Activated CD8-positive, alpha-beta T cell treated with anti-CD3 and anti-CD28 coated beads for 36 hours (primary cell): ENCODE measurements around the gene RFX3. TPM values are rescaled to one million over a fixed set of nuclear protein-coding genes. Genes with fewer than 3 reads are reported as not detected.

Experiments
- ATAC-seq: fragments of 200-7000 bp; cut with Tn5 transposase; one replicate; pipeline ENCODE4 v1.10.0; 2021; ENCODE audit warnings: mild to moderate bottlenecking, moderate library complexity
- CTCF ChIA-PET: fragments of 350-600 bp; sonication (Branson Sonifier 250); formaldehyde crosslinking; loops from one replicate; lab custom pipeline; 2021; ENCODE audit warnings: antibody characterized with exemption; lab: Charles Lee
- POLR2A ChIA-PET: fragments of 350-600 bp; sonication (Branson Sonifier 250); formaldehyde crosslinking; loops from one replicate; lab custom pipeline; 2021; ENCODE audit warnings: antibody characterized with exemption; lab: Charles Lee
- DNase-seq: peaks from one replicate; pipeline ENCODE4 v3.0.0-alpha.2; 2020
- H3K27ac Mint-ChIP-seq: one replicate; pipeline ENCODE4 v1.8.0; 2021; ENCODE audit warnings: mild to moderate bottlenecking, mixed read lengths
- H3K27me3 Mint-ChIP-seq: one replicate; pipeline ENCODE4 v1.8.0; 2021; ENCODE audit warnings: mixed read lengths
- H3K36me3 Mint-ChIP-seq: one replicate; pipeline ENCODE4 v1.8.0; 2021; ENCODE audit warnings: low read depth, mixed read lengths
- H3K4me1 Mint-ChIP-seq: one replicate; pipeline ENCODE4 v1.8.0; 2021; ENCODE audit warnings: low read depth, mixed read lengths
- H3K4me3 Mint-ChIP-seq: one replicate; pipeline ENCODE4 v1.8.0; 2021; ENCODE audit warnings: mild to moderate bottlenecking, moderate library complexity, mixed read lengths
- H3K9me3 Mint-ChIP-seq: one replicate; pipeline ENCODE4 v1.8.0; 2021; ENCODE audit warnings: mixed read lengths
- CTCF ChIP-seq: fragments of 200-600 bp; IDR thresholded peaks from one replicate; pipeline ENCODE4 v1.8.0; 2022; ENCODE audit warnings: antibody characterized with exemption, mild to moderate bottlenecking
- intact Hi-C: fragments of 100-400 bp; cut with micrococcal nuclease; formaldehyde crosslinking; loops from one replicate; pipeline ENCODE4 v1.10.0; 2022
- total RNA-seq, 2 experiments: library from RNA; stranded (reverse); gene quantifications; one replicate each; pipeline ENCODE4 v1.2.3, GENCODE V29; 2021

Gene RFX3
- total RNA-seq, 2 experiments from 2014 or later = 10.3 to 12.3 TPM

- peaks cover 53% of the 10 kb centered on the region for H3K4me1 Mint-ChIP-seq
- POLR2A ChIA-PET = interaction anchor here (1.4 kb wide), 1 partner anchor 15 kb away, joined by 3 read pairs; no protein-coding TSS in a partner anchor
- H3K27ac Mint-ChIP-seq = peak overlapping the region; percentile 57
- H3K4me3 Mint-ChIP-seq = no peak overlapping the region
- no peaks in the 10 kb centered on the region for H3K27me3 Mint-ChIP-seq
- peaks cover 24% of the 10 kb centered on the region for H3K36me3 Mint-ChIP-seq
- no peak for DNase-seq
- ATAC-seq = no peak
- TF ChIP-seq CTCF = no peak
- intact Hi-C loops = no loop called here
- CTCF ChIA-PET = no interaction called here
- no peaks in the 10 kb centered on the region for H3K9me3 Mint-ChIP-seq
These were observed 15.9 kb downstream of the RFX3 start for GRCh38 chr9:3509926-3510325.

GRCh38 chr9:3508521-3509291 lies 17.1 kb downstream of the RFX3 start:
- Mint-ChIP-seq H3K4me1 (peaks cover 52% of the 10 kb centered on the region), H3K4me3 (peak overlapping the region; percentile 14), H3K27me3 (no peaks in the 10 kb centered on the region), H3K36me3 (peaks cover 24% of the 10 kb centered on the region), H3K9me3 (no peaks in the 10 kb centered on the region), H3K27ac (peak overlapping the region; percentile 87)
- no peak for TF ChIP-seq CTCF
- peak; percentile 45 for ATAC-seq
- no peak for DNase-seq
- ChIA-PET POLR2A (interaction anchor here (0.6 to 1.6 kb wide), 5 partner anchors 11 to 202 kb away, joined by 3 to 6 read pairs (median 4); no protein-coding TSS in a partner anchor), CTCF (interaction anchor here (0.6 to 1.6 kb wide), 7 partner anchors 8 to 264 kb away, joined by 3 read pairs; no protein-coding TSS in a partner anchor)
- intact Hi-C loops = no loop called here

- POLR2A ChIA-PET = interaction anchor here (0.6 to 1.6 kb wide), 5 partner anchors 12 to 201 kb away, joined by 3 to 6 read pairs (median 4); no protein-coding TSS in a partner anchor
- Mint-ChIP-seq H3K4me3 (peak overlapping the region; percentile 14), H3K4me1 (peaks cover 51% of the 10 kb centered on the region), H3K9me3 (no peaks in the 10 kb centered on the region), H3K27ac (peak overlapping the region; percentile 87), H3K27me3 (no peaks in the 10 kb centered on the region), H3K36me3 (peaks cover 24% of the 10 kb centered on the region)
- TF ChIP-seq CTCF = no peak
- DNase-seq = no peak
- intact Hi-C loops = no loop called here
- peak; percentile 57 for ATAC-seq
- CTCF ChIA-PET = interaction anchor here (1.0 to 1.6 kb wide), 5 partner anchors 8 to 263 kb away, joined by 3 read pairs; no protein-coding TSS in a partner anchor
These were observed 17.7 kb downstream of the RFX3 start for GRCh38 chr9:3508078-3508431.

- POLR2A ChIA-PET = interaction anchor here (1.0 to 1.6 kb wide), 5 partner anchors 9 to 34 kb away, joined by 3 to 6 read pairs (median 4); no protein-coding TSS in a partner anchor
These were observed 18.3 kb downstream of the RFX3 start for GRCh38 chr9:3507395-3508077.

More at GRCh38 chr9:3507395-3508077, 18.3 kb downstream of the RFX3 start:
- DNase-seq (no peak), ATAC-seq (no peak)
- Mint-ChIP-seq H3K36me3 (peaks cover 27% of the 10 kb centered on the region), H3K9me3 (no peaks in the 10 kb centered on the region), H3K27me3 (no peaks in the 10 kb centered on the region), H3K27ac (peak overlapping the region; percentile 87), H3K4me3 (peak overlapping the region; percentile 14), H3K4me1 (peaks cover 56% of the 10 kb centered on the region)
- CTCF ChIA-PET = interaction anchor here (1.2 to 1.6 kb wide), 5 partner anchors 9 to 262 kb away, joined by 3 read pairs; no protein-coding TSS in a partner anchor
- no peak for TF ChIP-seq CTCF
- intact Hi-C loops = no loop called here
